HFF-Myc (cell line): ENCODE data around the gene EIF4G3.

Experiments
- DNase-seq: peaks from one replicate; pipeline ENCODE4 v3.0.0-alpha.2; 2011; ENCODE audit warnings: low read depth; ENCODE audit errors: extremely low read depth
- H3K4me3 ChIP-seq: replicated peaks from 2 replicates; pipeline ENCODE4 v1.5.1; 2011; ENCODE audit warnings: low read depth, mild to moderate bottlenecking, control low read depth, low read length
- CTCF ChIP-seq: IDR thresholded peaks from 2 replicates; pipeline ENCODE4 v1.5.1; 2012; ENCODE audit warnings: mild to moderate bottlenecking, low read depth, low read length, control low read depth; ENCODE audit errors: missing control alignments

The EIF4G3 gene

GRCh38 chr1:21152423-21153100 is 24.1 kb downstream of the EIF4G3 start:
- no peak for DNase-seq
- H3K4me3 ChIP-seq, result no peak overlapping the region
- no peak for TF ChIP-seq CTCF

- DNase-seq, result peak; percentile 59
- TF ChIP-seq CTCF, result no peak
- no peak overlapping the region for H3K4me3 ChIP-seq
These were observed 26.8 kb downstream of the EIF4G3 start for GRCh38 chr1:21149855-21150432.

- TF ChIP-seq CTCF, result no peak
- H3K4me3 ChIP-seq, result no peak overlapping the region
- peak; percentile 51 for DNase-seq
These were observed 27.3 kb downstream of the EIF4G3 start for GRCh38 chr1:21149430-21149854.

GRCh38 chr1:21143752-21144151 is 32.9 kb downstream of the EIF4G3 start:
- H3K4me3 ChIP-seq, result no peak overlapping the region
- no peak for TF ChIP-seq CTCF
- no peak for DNase-seq

GRCh38 chr1:21143138-21143537 is 33.6 kb downstream of the EIF4G3 start:
- H3K4me3 ChIP-seq, result no peak overlapping the region
- no peak for TF ChIP-seq CTCF
- DNase-seq, result no peak

- H3K4me3 ChIP-seq, result no peak overlapping the region
- no peak for DNase-seq
- no peak for TF ChIP-seq CTCF
These were observed 35.7 kb downstream of the EIF4G3 start for GRCh38 chr1:21141030-21141429.
